ENCODE data around the gene CCDC107. TPM values are rescaled to one million over a fixed set of nuclear protein-coding genes. Genes with fewer than 3 reads are reported as not detected.
"Not testable (repeated sequence)": the region's sequence is repeated elsewhere in the genome, so short reads cannot be mapped to it uniquely, and the experiment has no call there.

Gene CCDC107
- total and polyA plus RNA-seq, 2 donors: 25.6 to 43.2 TPM

DNA sequence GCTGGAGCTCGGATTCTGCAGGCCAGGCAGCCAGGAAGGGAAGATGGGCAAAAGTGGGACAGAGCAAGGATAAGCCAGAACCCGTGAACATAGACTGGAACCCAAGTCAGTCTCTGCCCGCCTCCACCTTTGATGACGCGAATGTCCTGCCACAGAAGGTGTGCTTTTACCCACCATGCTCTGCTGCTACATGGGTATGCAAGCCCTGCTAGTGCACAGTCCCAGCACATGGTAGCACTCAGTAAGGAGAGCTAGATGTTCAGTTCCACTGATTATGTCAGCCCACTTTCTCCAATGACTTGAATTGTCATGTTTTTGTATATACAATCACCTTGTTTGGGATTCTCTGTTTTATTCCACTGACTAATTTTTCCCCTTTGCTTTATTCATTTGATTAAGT lies 28.5 kb upstream of the CCDC107 start:
- Histone ChIP-seq H3K36me3 (ENCODE audit: control insufficient read depth in 2 of 2, insufficient read depth in 2 of 2, low read length in 1 of 2) (no peaks in the 10 kb centered on the region), H3K9me3 (ENCODE audit: control insufficient read depth in 2 of 2, insufficient read depth in 1 of 2, low read length in 1 of 2) (no peaks in the 10 kb centered on the region), H3K4me3 (ENCODE audit: low read length in 2 of 2) (no peak overlapping the region), H3K27ac (ENCODE audit: low read depth in 1 of 2, low read length in 1 of 2) (no peak overlapping the region), H3K4me1 (ENCODE audit: control insufficient read depth in 2 of 2, insufficient read depth in 2 of 2, low read length in 2 of 2) (no peaks in the 10 kb centered on the region), H3K27me3 (ENCODE audit: control insufficient read depth in 2 of 2, insufficient read depth in 1 of 2, low read length in 1 of 2) (no peaks in the 10 kb centered on the region)
- DNase-seq (ENCODE audit: low read depth in 6 of 9, low spot score in 9 of 9): no peak
- WGBS: 95% methylated on average over 5 of the region's 5 CpGs

DNA sequence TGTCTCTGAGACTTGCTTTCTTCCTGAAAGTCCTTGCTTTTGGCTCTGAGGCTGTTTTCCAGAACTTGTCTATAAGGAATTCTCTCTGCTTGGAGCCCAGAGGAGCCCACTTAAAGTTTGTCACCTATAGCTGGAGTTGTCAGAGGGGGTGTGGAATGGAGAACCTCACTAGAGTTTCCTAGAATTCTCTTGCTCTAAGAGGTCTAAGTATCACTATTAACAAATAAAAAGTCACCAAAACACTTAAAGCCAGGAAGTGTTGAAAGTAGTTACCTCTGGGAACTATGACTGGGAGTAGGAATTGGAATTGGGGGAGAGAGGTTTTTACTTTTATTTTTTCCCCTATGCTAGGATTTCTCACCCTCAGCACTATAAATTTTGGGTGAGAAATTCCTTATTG lies 22.4 kb upstream of the CCDC107 start:
- Histone ChIP-seq H3K27ac (ENCODE audit: low read depth in 1 of 2, low read length in 1 of 2) (no peak overlapping the region), H3K36me3 (ENCODE audit: control insufficient read depth in 2 of 2, insufficient read depth in 2 of 2, low read length in 1 of 2) (no peaks in the 10 kb centered on the region), H3K4me1 (ENCODE audit: control insufficient read depth in 2 of 2, insufficient read depth in 2 of 2, low read length in 2 of 2) (peaks cover 5 to 7% of the 10 kb centered on the region in 2 donors), H3K4me3 (ENCODE audit: low read length in 2 of 2) (no peak overlapping the region), H3K27me3 (ENCODE audit: control insufficient read depth in 2 of 2, insufficient read depth in 1 of 2, low read length in 1 of 2) (no peaks in the 10 kb centered on the region), H3K9me3 (ENCODE audit: control insufficient read depth in 2 of 2, insufficient read depth in 1 of 2, low read length in 1 of 2) (no peaks in the 10 kb centered on the region)
- DNase-seq (ENCODE audit: low read depth in 6 of 9, low spot score in 9 of 9): no peak

GRCh38 chr9:35636135-35636876 lies 21.8 kb upstream of the CCDC107 start:
- no peak overlapping the region for H3K4me3 ChIP-seq (ENCODE audit: low read length in 2 of 2)
- no peaks in the 10 kb centered on the region for H3K9me3 ChIP-seq (ENCODE audit: control insufficient read depth in 2 of 2, insufficient read depth in 1 of 2, low read length in 1 of 2)
- DNase-seq (ENCODE audit: low read depth in 6 of 9, low spot score in 9 of 9): no peak
- WGBS: 81% methylated on average over 9 of the region's 9 CpGs
- no peaks in the 10 kb centered on the region for H3K36me3 ChIP-seq (ENCODE audit: control insufficient read depth in 2 of 2, insufficient read depth in 2 of 2, low read length in 1 of 2)
- no peak overlapping the region for H3K27ac ChIP-seq (ENCODE audit: low read depth in 1 of 2, low read length in 1 of 2)
- H3K27me3 ChIP-seq (ENCODE audit: control insufficient read depth in 2 of 2, insufficient read depth in 1 of 2, low read length in 1 of 2): no peaks in the 10 kb centered on the region
- H3K4me1 ChIP-seq (ENCODE audit: control insufficient read depth in 2 of 2, insufficient read depth in 2 of 2, low read length in 2 of 2): peaks cover 5 to 7% of the 10 kb centered on the region in 2 donors

DNA sequence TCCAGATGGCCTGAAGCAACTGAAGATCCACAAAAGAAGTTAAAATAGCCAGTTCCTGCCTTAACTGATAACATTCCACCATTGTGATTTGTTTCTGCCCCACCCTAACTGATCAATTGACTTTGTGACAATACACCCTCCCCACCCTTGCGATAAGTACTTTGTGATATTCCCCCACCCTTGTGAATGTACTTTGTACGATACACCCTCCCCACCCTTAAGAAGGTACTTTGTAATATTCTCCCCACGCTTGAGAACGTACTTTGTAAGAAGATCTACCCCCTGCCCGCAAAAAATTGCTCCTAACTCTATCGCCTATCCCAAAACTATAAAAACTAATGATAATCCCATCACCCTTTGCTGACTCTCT lies 21.2 kb upstream of the CCDC107 start:
- 97% methylated on average over 6 of the region's 6 CpGs for WGBS
- not testable (repeated sequence) for H3K36me3 ChIP-seq (ENCODE audit: control insufficient read depth in 2 of 2, insufficient read depth in 2 of 2, low read length in 1 of 2); H3K27ac ChIP-seq (ENCODE audit: low read depth in 1 of 2, low read length in 1 of 2); H3K9me3 ChIP-seq (ENCODE audit: control insufficient read depth in 2 of 2, insufficient read depth in 1 of 2, low read length in 1 of 2); H3K27me3 ChIP-seq (ENCODE audit: control insufficient read depth in 2 of 2, insufficient read depth in 1 of 2, low read length in 1 of 2); DNase-seq (ENCODE audit: low read depth in 6 of 9, low spot score in 9 of 9); H3K4me3 ChIP-seq (ENCODE audit: low read length in 2 of 2); H3K4me1 ChIP-seq (ENCODE audit: control insufficient read depth in 2 of 2, insufficient read depth in 2 of 2, low read length in 2 of 2)

GRCh38 chr9:35637427-35637955 lies 20.6 kb upstream of the CCDC107 start:
- not testable (repeated sequence) for H3K9me3 ChIP-seq (ENCODE audit: control insufficient read depth in 2 of 2, insufficient read depth in 1 of 2, low read length in 1 of 2); H3K4me1 ChIP-seq (ENCODE audit: control insufficient read depth in 2 of 2, insufficient read depth in 2 of 2, low read length in 2 of 2); H3K27me3 ChIP-seq (ENCODE audit: control insufficient read depth in 2 of 2, insufficient read depth in 1 of 2, low read length in 1 of 2); H3K27ac ChIP-seq (ENCODE audit: low read depth in 1 of 2, low read length in 1 of 2); H3K4me3 ChIP-seq (ENCODE audit: low read length in 2 of 2); DNase-seq (ENCODE audit: low read depth in 6 of 9, low spot score in 9 of 9); H3K36me3 ChIP-seq (ENCODE audit: control insufficient read depth in 2 of 2, insufficient read depth in 2 of 2, low read length in 1 of 2)
- 99% methylated on average over 9 of the region's 9 CpGs for WGBS

GRCh38 chr9:35638751-35639150 lies 19.3 kb upstream of the CCDC107 start:
- H3K4me3 ChIP-seq (ENCODE audit: low read length in 2 of 2); H3K27me3 ChIP-seq (ENCODE audit: control insufficient read depth in 2 of 2, insufficient read depth in 1 of 2, low read length in 1 of 2); H3K9me3 ChIP-seq (ENCODE audit: control insufficient read depth in 2 of 2, insufficient read depth in 1 of 2, low read length in 1 of 2); H3K36me3 ChIP-seq (ENCODE audit: control insufficient read depth in 2 of 2, insufficient read depth in 2 of 2, low read length in 1 of 2); H3K4me1 ChIP-seq (ENCODE audit: control insufficient read depth in 2 of 2, insufficient read depth in 2 of 2, low read length in 2 of 2): not testable (repeated sequence)
- peak in 1 of 9 donors; percentile 54 for DNase-seq (ENCODE audit: low read depth in 6 of 9, low spot score in 9 of 9)
- H3K27ac ChIP-seq (ENCODE audit: low read depth in 1 of 2, low read length in 1 of 2): peak overlapping the region; percentile 18 to 23
- WGBS: 35% methylated on average over 7 of the region's 8 CpGs

GRCh38 chr9:35639225-35639624 lies 18.9 kb upstream of the CCDC107 start:
- H3K4me3 ChIP-seq (ENCODE audit: low read length in 2 of 2); DNase-seq (ENCODE audit: low read depth in 6 of 9, low spot score in 9 of 9); H3K36me3 ChIP-seq (ENCODE audit: control insufficient read depth in 2 of 2, insufficient read depth in 2 of 2, low read length in 1 of 2); H3K9me3 ChIP-seq (ENCODE audit: control insufficient read depth in 2 of 2, insufficient read depth in 1 of 2, low read length in 1 of 2); H3K4me1 ChIP-seq (ENCODE audit: control insufficient read depth in 2 of 2, insufficient read depth in 2 of 2, low read length in 2 of 2); H3K27me3 ChIP-seq (ENCODE audit: control insufficient read depth in 2 of 2, insufficient read depth in 1 of 2, low read length in 1 of 2): not testable (repeated sequence)
- WGBS: 60% methylated on average over 1 of the region's 1 CpG
- peak overlapping the region in 1 of 2 donors; percentile 56 for H3K27ac ChIP-seq (ENCODE audit: low read depth in 1 of 2, low read length in 1 of 2)

GRCh38 chr9:35639631-35640030 lies 18.5 kb upstream of the CCDC107 start:
- DNase-seq (ENCODE audit: low read depth in 6 of 9, low spot score in 9 of 9): no peak
- Histone ChIP-seq H3K27ac (ENCODE audit: low read depth in 1 of 2, low read length in 1 of 2) (peak overlapping the region in 1 of 2 donors; percentile 56), H3K36me3 (ENCODE audit: control insufficient read depth in 2 of 2, insufficient read depth in 2 of 2, low read length in 1 of 2) (peaks cover 0 to 8% of the 10 kb centered on the region in 2 donors), H3K4me1 (ENCODE audit: control insufficient read depth in 2 of 2, insufficient read depth in 2 of 2, low read length in 2 of 2) (peaks cover 8 to 10% of the 10 kb centered on the region in 2 donors), H3K27me3 (ENCODE audit: control insufficient read depth in 2 of 2, insufficient read depth in 1 of 2, low read length in 1 of 2) (no peaks in the 10 kb centered on the region), H3K4me3 (ENCODE audit: low read length in 2 of 2) (no peak overlapping the region), H3K9me3 (ENCODE audit: control insufficient read depth in 2 of 2, insufficient read depth in 1 of 2, low read length in 1 of 2) (no peaks in the 10 kb centered on the region)
- WGBS: 100% methylated on average over 1 of the region's 1 CpG

DNA sequence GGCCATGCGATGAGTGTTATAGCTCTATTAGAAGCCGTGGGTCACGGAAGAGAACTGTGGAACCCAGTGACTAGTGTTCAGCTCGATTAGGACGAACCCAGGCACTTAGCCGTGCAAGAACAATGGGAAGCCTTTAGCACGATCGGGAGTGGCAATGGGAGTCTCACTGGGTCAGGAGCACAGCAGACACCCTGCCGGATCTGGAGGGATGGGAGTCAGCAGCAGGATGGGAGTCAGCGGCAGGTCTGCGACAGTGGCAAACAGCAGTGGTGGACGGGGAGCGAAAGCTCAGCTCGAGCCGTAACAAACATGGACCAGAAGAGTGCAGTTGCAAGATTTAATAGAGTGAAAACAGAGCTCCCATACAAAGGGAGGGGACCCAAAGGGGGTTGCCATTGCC lies 17.7 kb upstream of the CCDC107 start:
- peaks cover 9 to 18% of the 10 kb centered on the region in 2 donors for H3K4me1 ChIP-seq (ENCODE audit: control insufficient read depth in 2 of 2, insufficient read depth in 2 of 2, low read length in 2 of 2)
- H3K9me3 ChIP-seq (ENCODE audit: control insufficient read depth in 2 of 2, insufficient read depth in 1 of 2, low read length in 1 of 2); H3K36me3 ChIP-seq (ENCODE audit: control insufficient read depth in 2 of 2, insufficient read depth in 2 of 2, low read length in 1 of 2); H3K27ac ChIP-seq (ENCODE audit: low read depth in 1 of 2, low read length in 1 of 2); H3K4me3 ChIP-seq (ENCODE audit: low read length in 2 of 2); H3K27me3 ChIP-seq (ENCODE audit: control insufficient read depth in 2 of 2, insufficient read depth in 1 of 2, low read length in 1 of 2); DNase-seq (ENCODE audit: low read depth in 6 of 9, low spot score in 9 of 9): not testable (repeated sequence)
- WGBS: over 99% methylated on average over 15 of the region's 15 CpGs

Data from thymus (tissue), 11 donors.